Smooth muscle cell (in vitro differentiated cells): ENCODE measurements around the gene FAM131C. TPM values are rescaled to one million over a fixed set of nuclear protein-coding genes. Genes with fewer than 3 reads are reported as not detected.
"Not testable (repeated sequence)": the region's sequence is repeated elsewhere in the genome, so short reads cannot be mapped to it uniquely, and the experiment has no call there.

Experiments
- DNase-seq: peaks from one replicate; lab custom pipeline; 2025; ENCODE audit not compliant: unreplicated experiment; lab: John Stamatoyannopoulos, UW
- H2AFZ ChIP-seq: fragments of 200-600 bp; sonication (generic); 2 replicates; pipeline ENCODE4 v1.6.0; 2016; ENCODE audit warnings: antibody characterized with exemption, low read depth, mild to moderate bottlenecking
- H3F3A ChIP-seq: fragments of 200-600 bp; sonication (generic); 2 replicates; pipeline ENCODE4 v1.6.0; 2017; ENCODE audit warnings: antibody characterized with exemption, low read depth
- H3K27ac ChIP-seq: fragments of 200-600 bp; sonication (generic); 2 replicates; pipeline ENCODE4 v1.5.1; 2016; ENCODE audit warnings: low read depth, mild to moderate bottlenecking
- H3K27me3 ChIP-seq: fragments of 200-600 bp; sonication (generic); 2 replicates; pipeline ENCODE4 v1.6.1; 2016; ENCODE audit warnings: low read depth, mild to moderate bottlenecking
- H3K36me3 ChIP-seq: fragments of 200-600 bp; sonication (generic); 2 replicates; pipeline ENCODE4 v1.5.1; 2016; ENCODE audit warnings: low read depth
- H3K4me1 ChIP-seq: fragments of 200-600 bp; sonication (generic); 2 replicates; pipeline ENCODE4 v1.5.1; 2016; ENCODE audit warnings: low read depth
- H3K4me2 ChIP-seq: fragments of 200-600 bp; sonication (generic); 2 replicates; pipeline ENCODE4 v1.6.0; 2016; ENCODE audit warnings: mild to moderate bottlenecking
- H3K4me3 ChIP-seq: fragments of 200-600 bp; sonication (generic); 2 replicates; pipeline ENCODE4 v1.5.1; 2016; ENCODE audit warnings: mild to moderate bottlenecking
- H3K79me2 ChIP-seq: fragments of 200-600 bp; sonication (generic); 2 replicates; pipeline ENCODE4 v1.6.0; 2016; ENCODE audit warnings: low read depth, mild to moderate bottlenecking
- H3K9ac ChIP-seq: fragments of 200-600 bp; sonication (generic); 2 replicates; pipeline ENCODE4 v1.6.0; 2016; ENCODE audit warnings: low read depth
- H3K9me3 ChIP-seq: fragments of 200-600 bp; sonication (generic); replicated peaks from 2 replicates; pipeline ENCODE4 v1.5.1; 2016; ENCODE audit warnings: low read depth
- H4K20me1 ChIP-seq: fragments of 200-600 bp; sonication (generic); 2 replicates; pipeline ENCODE4 v1.6.0; 2016; ENCODE audit warnings: low read depth
- WGBS: methylation state at CpG from one replicate; pipeline ENCODE4 v1.1.7; 2016; ENCODE audit warnings: low lambda C conversion rate; 5-methylcytosine and 5-hydroxymethylcytosine counted together
- polyA plus RNA-seq: library from polyadenylated mRNA; unstranded; fragments of >200 nt; fragmentation: Nextera tagmentation; extraction: Ambion mirVana; gene quantifications from 2 replicates; pipeline ENCODE4 v1.2.1, GENCODE V29; 2016
- total RNA-seq: library from RNA; depleted of rRNA; stranded (reverse); fragments of >200 nt; gene quantifications from 2 replicates; pipeline ENCODE4 v1.2.3, GENCODE V29; 2014
- TF ChIP-seq, protein P1 (sequence below): fragments of 200-600 bp; sonication (generic); IDR thresholded peaks from 2 replicates; pipeline ENCODE4 v1.5.1; 2017; ENCODE audit warnings: borderline replicate concordance, mild to moderate bottlenecking, antibody characterized with exemption; ENCODE audit not compliant: insufficient read depth, poor library complexity, severe bottlenecking

Gene FAM131C
- total and polyA plus RNA-seq, 2 experiments from 2014 or later, result 1.4 to 1.5 TPM

DNA sequence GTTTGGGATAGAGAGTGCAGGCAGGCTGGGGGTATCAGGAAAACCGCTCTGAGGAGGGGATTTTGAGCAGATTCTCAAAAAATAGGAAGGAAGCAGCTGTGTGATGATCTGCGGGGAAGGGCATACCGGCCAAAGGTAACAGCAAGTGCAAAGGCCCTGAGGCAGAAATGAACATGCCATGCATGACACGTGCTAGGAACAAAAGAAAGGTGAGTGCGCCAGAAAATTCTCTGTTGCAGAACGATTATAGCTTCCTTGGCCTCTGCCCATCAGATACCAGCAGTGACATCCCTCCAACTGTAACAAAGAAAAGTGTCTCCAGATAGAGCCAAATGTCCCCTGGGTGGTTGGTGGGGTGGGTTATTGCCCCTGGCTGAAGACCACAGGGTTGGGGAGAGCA, 37.0 kb upstream of the FAM131C start:
- H3K27me3 ChIP-seq, result no peaks in the 10 kb centered on the region
- TF ChIP-seq, protein P1, sequence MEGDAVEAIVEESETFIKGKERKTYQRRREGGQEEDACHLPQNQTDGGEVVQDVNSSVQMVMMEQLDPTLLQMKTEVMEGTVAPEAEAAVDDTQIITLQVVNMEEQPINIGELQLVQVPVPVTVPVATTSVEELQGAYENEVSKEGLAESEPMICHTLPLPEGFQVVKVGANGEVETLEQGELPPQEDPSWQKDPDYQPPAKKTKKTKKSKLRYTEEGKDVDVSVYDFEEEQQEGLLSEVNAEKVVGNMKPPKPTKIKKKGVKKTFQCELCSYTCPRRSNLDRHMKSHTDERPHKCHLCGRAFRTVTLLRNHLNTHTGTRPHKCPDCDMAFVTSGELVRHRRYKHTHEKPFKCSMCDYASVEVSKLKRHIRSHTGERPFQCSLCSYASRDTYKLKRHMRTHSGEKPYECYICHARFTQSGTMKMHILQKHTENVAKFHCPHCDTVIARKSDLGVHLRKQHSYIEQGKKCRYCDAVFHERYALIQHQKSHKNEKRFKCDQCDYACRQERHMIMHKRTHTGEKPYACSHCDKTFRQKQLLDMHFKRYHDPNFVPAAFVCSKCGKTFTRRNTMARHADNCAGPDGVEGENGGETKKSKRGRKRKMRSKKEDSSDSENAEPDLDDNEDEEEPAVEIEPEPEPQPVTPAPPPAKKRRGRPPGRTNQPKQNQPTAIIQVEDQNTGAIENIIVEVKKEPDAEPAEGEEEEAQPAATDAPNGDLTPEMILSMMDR, result no peak
- no peaks in the 10 kb centered on the region for H3F3A ChIP-seq
- whole genome bisulfite sequencing, result 93% methylated on average over 6 of the region's 6 CpGs
- H3K4me2 ChIP-seq, result no peak overlapping the region
- no peak overlapping the region for H3K9ac ChIP-seq
- H4K20me1 ChIP-seq, result no peaks in the 10 kb centered on the region
- H3K79me2 ChIP-seq, result no peaks in the 10 kb centered on the region
- peaks cover 19% of the 10 kb centered on the region for H3K4me1 ChIP-seq
- H3K9me3 ChIP-seq, result no peaks in the 10 kb centered on the region
- H3K27ac ChIP-seq, result no peak overlapping the region
- H2AFZ ChIP-seq, result no peak overlapping the region
- no peaks in the 10 kb centered on the region for H3K36me3 ChIP-seq
- no peak overlapping the region for H3K4me3 ChIP-seq
- DNase-seq, result no peak

GRCh38 chr1:16109571-16109970, 36.1 kb upstream of the FAM131C start:
- H2AFZ ChIP-seq, result no peak overlapping the region
- TF ChIP-seq, protein P1, result no peak
- H3K27me3 ChIP-seq, result no peaks in the 10 kb centered on the region
- DNase-seq, result no peak
- no peaks in the 10 kb centered on the region for H3F3A ChIP-seq
- H3K36me3 ChIP-seq, result no peaks in the 10 kb centered on the region
- 89% methylated on average over 1 of the region's 1 CpG for WGBS
- no peaks in the 10 kb centered on the region for H3K9me3 ChIP-seq
- no peak overlapping the region for H3K4me3 ChIP-seq
- H3K79me2 ChIP-seq, result no peaks in the 10 kb centered on the region
- H3K4me2 ChIP-seq, result no peak overlapping the region
- no peak overlapping the region for H3K27ac ChIP-seq
- peaks cover 14% of the 10 kb centered on the region for H3K4me1 ChIP-seq
- no peaks in the 10 kb centered on the region for H4K20me1 ChIP-seq
- no peak overlapping the region for H3K9ac ChIP-seq

DNA sequence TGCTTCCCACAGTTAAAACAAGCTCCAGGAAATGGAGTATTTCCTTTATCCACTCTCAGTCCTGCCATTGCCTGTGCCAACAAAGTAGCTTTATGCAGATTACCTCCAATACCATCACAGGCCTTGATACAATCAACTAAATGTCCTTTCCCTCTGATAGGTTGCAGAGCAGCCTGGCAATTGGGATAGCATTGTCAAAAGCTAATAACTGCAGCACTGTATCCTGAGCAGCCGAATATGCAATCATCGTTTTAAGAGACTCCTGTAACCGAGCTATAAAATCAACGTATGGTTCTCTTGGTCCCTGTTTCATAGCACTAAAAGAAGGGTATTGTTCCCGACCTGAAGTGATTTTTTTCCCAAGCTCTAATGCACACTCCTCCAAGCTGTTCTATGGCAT, 33.6 kb upstream of the FAM131C start:
- 84% methylated on average over 5 of the region's 5 CpGs for WGBS
- H3K9me3 ChIP-seq, H3K4me3 ChIP-seq, H3K27ac ChIP-seq, H3K4me1 ChIP-seq, H3F3A ChIP-seq, H3K79me2 ChIP-seq, H4K20me1 ChIP-seq, H3K36me3 ChIP-seq, DNase-seq, H3K4me2 ChIP-seq, H2AFZ ChIP-seq, H3K27me3 ChIP-seq, H3K9ac ChIP-seq: not testable (repeated sequence)

- H3K27ac ChIP-seq, result no peak overlapping the region
- no peak overlapping the region for H2AFZ ChIP-seq
- H3K27me3 ChIP-seq, result no peaks in the 10 kb centered on the region
- DNase-seq, result no peak
- TF ChIP-seq, protein P1, result no peak
- no peaks in the 10 kb centered on the region for H3K9me3 ChIP-seq
- H4K20me1 ChIP-seq, result no peaks in the 10 kb centered on the region
- H3K9ac ChIP-seq, result no peak overlapping the region
- H3F3A ChIP-seq, result no peaks in the 10 kb centered on the region
- no peaks in the 10 kb centered on the region for H3K36me3 ChIP-seq
- no peaks in the 10 kb centered on the region for H3K4me1 ChIP-seq
- H3K4me2 ChIP-seq, result no peak overlapping the region
- no peaks in the 10 kb centered on the region for H3K79me2 ChIP-seq
- 76% methylated on average over 9 of the region's 9 CpGs for WGBS
- no peak overlapping the region for H3K4me3 ChIP-seq
These were observed 28.2 kb upstream of the FAM131C start for GRCh38 chr1:16101623-16102022.
